ENCODE data around the gene ZMYM2.

DNA sequence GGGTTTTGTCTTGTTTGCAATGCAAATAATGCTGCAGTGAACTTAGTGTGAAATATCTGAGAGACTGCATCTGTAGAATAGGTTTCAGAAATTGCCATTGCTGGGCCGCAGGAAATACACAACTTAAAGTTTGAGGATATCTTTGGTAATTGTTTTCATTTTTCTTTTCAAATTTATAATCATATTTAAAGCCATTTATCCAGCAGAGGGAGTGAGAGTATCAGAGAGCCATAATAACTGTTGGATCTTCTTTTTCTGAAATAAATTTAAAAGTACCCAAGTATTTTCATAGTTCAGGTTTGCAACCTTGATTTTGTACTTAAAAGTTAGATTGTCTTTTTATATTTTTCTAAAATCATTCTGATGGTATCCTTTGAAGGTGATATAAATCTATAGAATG is 99.4 kb downstream of the ZMYM2 start:
- TF ChIP-seq, protein P1, sequence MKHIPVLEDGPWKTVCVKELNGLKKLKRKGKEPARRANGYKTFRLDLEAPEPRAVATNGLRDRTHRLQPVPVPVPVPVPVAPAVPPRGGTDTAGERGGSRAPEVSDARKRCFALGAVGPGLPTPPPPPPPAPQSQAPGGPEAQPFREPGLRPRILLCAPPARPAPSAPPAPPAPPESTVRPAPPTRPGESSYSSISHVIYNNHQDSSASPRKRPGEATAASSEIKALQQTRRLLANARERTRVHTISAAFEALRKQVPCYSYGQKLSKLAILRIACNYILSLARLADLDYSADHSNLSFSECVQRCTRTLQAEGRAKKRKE (CRISPR knock-in tag; IDR thresholded peaks at IDR 0.05; ENCODE audit: low read depth), result no peak
- TF ChIP-seq RFX5 (IDR thresholded peaks at IDR 0.05) (no peak), POLR2A (IDR thresholded peaks at IDR 0.05; ENCODE audit: low read length) (no peak), SMC3 (IDR thresholded peaks at IDR 0.05) (no peak), FOSL2 (IDR thresholded peaks at IDR 0.05) (no peak), FOSL2 (CRISPR knock-in tag; IDR thresholded peaks at IDR 0.05) (no peak), ESRRA (IDR thresholded peaks at IDR 0.05; ENCODE audit: borderline replicate concordance, low read length) (no peak), CEBPB (IDR thresholded peaks at IDR 0.05) (no peak)
- TF ChIP-seq, protein P2, sequence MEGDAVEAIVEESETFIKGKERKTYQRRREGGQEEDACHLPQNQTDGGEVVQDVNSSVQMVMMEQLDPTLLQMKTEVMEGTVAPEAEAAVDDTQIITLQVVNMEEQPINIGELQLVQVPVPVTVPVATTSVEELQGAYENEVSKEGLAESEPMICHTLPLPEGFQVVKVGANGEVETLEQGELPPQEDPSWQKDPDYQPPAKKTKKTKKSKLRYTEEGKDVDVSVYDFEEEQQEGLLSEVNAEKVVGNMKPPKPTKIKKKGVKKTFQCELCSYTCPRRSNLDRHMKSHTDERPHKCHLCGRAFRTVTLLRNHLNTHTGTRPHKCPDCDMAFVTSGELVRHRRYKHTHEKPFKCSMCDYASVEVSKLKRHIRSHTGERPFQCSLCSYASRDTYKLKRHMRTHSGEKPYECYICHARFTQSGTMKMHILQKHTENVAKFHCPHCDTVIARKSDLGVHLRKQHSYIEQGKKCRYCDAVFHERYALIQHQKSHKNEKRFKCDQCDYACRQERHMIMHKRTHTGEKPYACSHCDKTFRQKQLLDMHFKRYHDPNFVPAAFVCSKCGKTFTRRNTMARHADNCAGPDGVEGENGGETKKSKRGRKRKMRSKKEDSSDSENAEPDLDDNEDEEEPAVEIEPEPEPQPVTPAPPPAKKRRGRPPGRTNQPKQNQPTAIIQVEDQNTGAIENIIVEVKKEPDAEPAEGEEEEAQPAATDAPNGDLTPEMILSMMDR (IDR thresholded peaks at IDR 0.05), result no peak
- TF ChIP-seq, protein P3, sequence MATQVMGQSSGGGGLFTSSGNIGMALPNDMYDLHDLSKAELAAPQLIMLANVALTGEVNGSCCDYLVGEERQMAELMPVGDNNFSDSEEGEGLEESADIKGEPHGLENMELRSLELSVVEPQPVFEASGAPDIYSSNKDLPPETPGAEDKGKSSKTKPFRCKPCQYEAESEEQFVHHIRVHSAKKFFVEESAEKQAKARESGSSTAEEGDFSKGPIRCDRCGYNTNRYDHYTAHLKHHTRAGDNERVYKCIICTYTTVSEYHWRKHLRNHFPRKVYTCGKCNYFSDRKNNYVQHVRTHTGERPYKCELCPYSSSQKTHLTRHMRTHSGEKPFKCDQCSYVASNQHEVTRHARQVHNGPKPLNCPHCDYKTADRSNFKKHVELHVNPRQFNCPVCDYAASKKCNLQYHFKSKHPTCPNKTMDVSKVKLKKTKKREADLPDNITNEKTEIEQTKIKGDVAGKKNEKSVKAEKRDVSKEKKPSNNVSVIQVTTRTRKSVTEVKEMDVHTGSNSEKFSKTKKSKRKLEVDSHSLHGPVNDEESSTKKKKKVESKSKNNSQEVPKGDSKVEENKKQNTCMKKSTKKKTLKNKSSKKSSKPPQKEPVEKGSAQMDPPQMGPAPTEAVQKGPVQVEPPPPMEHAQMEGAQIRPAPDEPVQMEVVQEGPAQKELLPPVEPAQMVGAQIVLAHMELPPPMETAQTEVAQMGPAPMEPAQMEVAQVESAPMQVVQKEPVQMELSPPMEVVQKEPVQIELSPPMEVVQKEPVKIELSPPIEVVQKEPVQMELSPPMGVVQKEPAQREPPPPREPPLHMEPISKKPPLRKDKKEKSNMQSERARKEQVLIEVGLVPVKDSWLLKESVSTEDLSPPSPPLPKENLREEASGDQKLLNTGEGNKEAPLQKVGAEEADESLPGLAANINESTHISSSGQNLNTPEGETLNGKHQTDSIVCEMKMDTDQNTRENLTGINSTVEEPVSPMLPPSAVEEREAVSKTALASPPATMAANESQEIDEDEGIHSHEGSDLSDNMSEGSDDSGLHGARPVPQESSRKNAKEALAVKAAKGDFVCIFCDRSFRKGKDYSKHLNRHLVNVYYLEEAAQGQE (IDR thresholded peaks at IDR 0.05), result no peak

Measured in A549 (cell line).